Natural killer cell (primary cell): ENCODE data around the gene ATP2A2. TPM values are rescaled to one million over a fixed set of nuclear protein-coding genes. Genes with fewer than 3 reads are reported as not detected.

ENCODE experiments used
- ATAC-seq, 3 donors: fragments of 150-1000 bp in 2 of 3; fragments of 200-7000 bp in 1 of 3; cut with Tn5 transposase; 1 replicate in 1 of 3; 2 replicates in 2 of 3; pipeline ENCODE4 v1.10.0; 2021; ENCODE audit warnings: mild to moderate bottlenecking in 2 of 3, moderate library complexity in 2 of 3
- DNase-seq, 2 donors: peaks; one replicate each; pipeline versions ENCODE4 v3.0.0 to v3.0.0-alpha.2; 2013 to 2021; ENCODE audit warnings: mixed read lengths in 1 of 2
- H3K27ac ChIP-seq: one replicate; pipeline ENCODE4 v1.5.1; 2013; ENCODE audit warnings: mild to moderate bottlenecking, low read length
- H3K27me3 ChIP-seq: one replicate; pipeline ENCODE4 v1.6.1; 2013; ENCODE audit warnings: low read length; ENCODE audit not compliant: control insufficient read depth, insufficient read depth
- H3K36me3 ChIP-seq: one replicate; pipeline ENCODE4 v1.6.1; 2013; ENCODE audit warnings: low read length; ENCODE audit not compliant: control insufficient read depth, insufficient read depth
- H3K4me1 ChIP-seq: one replicate; pipeline ENCODE4 v1.6.1; 2013; ENCODE audit warnings: low read length; ENCODE audit not compliant: control insufficient read depth, insufficient read depth
- H3K4me3 ChIP-seq: one replicate; pipeline ENCODE4 v1.5.1; 2013; ENCODE audit warnings: low read length
- H3K9me3 ChIP-seq: one replicate; pipeline ENCODE4 v1.6.1; 2013; ENCODE audit warnings: low read length; ENCODE audit not compliant: control insufficient read depth, insufficient read depth
- H3K27ac Mint-ChIP-seq, 2 donors: one replicate each; pipeline ENCODE4 v1.8.0; 2022; ENCODE audit warnings: mild to moderate bottlenecking in 2 of 2, mixed read lengths in 2 of 2, moderate library complexity in 1 of 2
- H3K27me3 Mint-ChIP-seq, 2 donors: one replicate each; pipeline ENCODE4 v1.8.0; 2022; ENCODE audit warnings: low read depth in 2 of 2, mixed read lengths in 2 of 2
- H3K36me3 Mint-ChIP-seq: one replicate; pipeline ENCODE4 v1.8.0; 2022; ENCODE audit warnings: mixed read lengths
- H3K4me1 Mint-ChIP-seq, 2 donors: one replicate each; pipeline ENCODE4 v1.8.0; 2022; ENCODE audit warnings: mixed read lengths in 2 of 2
- H3K4me3 Mint-ChIP-seq: one replicate; pipeline ENCODE4 v1.8.0; 2022; ENCODE audit warnings: mild to moderate bottlenecking, moderate library complexity, mixed read lengths
- H3K9me3 Mint-ChIP-seq, 2 donors: one replicate each; pipeline ENCODE4 v1.8.0; 2022; ENCODE audit warnings: mixed read lengths in 2 of 2
- WGBS: methylation state at CpG from one replicate; pipeline ENCODE4 v1.1.7; 2013; ENCODE audit warnings: missing lambda C conversion rate; ENCODE audit not compliant: insufficient coverage; 5-methylcytosine and 5-hydroxymethylcytosine counted together
- intact Hi-C: fragments of 100-400 bp; cut with micrococcal nuclease; formaldehyde crosslinking; loops from one replicate; pipeline ENCODE4 v1.14.2; 2022
- total RNA-seq, 4 donors: library from RNA; stranded (reverse); fragments of 120-200 nt in 1 of 4; gene quantifications; one replicate each; pipeline versions ENCODE4 v1.2.3 to v1.2.4, GENCODE V29; 2013 to 2022
- TF ChIP-seq, protein P1 (sequence below): fragments of 200-600 bp; IDR thresholded peaks from one replicate; pipeline ENCODE4 v1.8.0; 2022; ENCODE audit warnings: antibody characterized with exemption

ATP2A2 gene
- total RNA-seq, 3 donors from 2014 or later (not counting 1 experiment from before 2014, with no cell fraction given), result 118 to 140 (median 123) TPM

GRCh38 chr12:110348431-110349059 lies 67.5 kb downstream of the ATP2A2 start:
- Mint-ChIP-seq H3K27ac (no peak overlapping the region), H3K36me3 (peaks cover 18% of the 10 kb centered on the region), H3K9me3 (no peaks in the 10 kb centered on the region), H3K27me3 (no peaks in the 10 kb centered on the region), H3K4me3 (no peak overlapping the region), H3K4me1 (peaks cover 14 to 17% of the 10 kb centered on the region in 2 donors)
- Histone ChIP-seq H3K27ac (no peak overlapping the region), H3K4me1 (peaks cover 14% of the 10 kb centered on the region), H3K27me3 (no peaks in the 10 kb centered on the region), H3K9me3 (no peaks in the 10 kb centered on the region), H3K4me3 (no peak overlapping the region), H3K36me3 (peaks cover 46% of the 10 kb centered on the region)
- TF ChIP-seq, protein P1, sequence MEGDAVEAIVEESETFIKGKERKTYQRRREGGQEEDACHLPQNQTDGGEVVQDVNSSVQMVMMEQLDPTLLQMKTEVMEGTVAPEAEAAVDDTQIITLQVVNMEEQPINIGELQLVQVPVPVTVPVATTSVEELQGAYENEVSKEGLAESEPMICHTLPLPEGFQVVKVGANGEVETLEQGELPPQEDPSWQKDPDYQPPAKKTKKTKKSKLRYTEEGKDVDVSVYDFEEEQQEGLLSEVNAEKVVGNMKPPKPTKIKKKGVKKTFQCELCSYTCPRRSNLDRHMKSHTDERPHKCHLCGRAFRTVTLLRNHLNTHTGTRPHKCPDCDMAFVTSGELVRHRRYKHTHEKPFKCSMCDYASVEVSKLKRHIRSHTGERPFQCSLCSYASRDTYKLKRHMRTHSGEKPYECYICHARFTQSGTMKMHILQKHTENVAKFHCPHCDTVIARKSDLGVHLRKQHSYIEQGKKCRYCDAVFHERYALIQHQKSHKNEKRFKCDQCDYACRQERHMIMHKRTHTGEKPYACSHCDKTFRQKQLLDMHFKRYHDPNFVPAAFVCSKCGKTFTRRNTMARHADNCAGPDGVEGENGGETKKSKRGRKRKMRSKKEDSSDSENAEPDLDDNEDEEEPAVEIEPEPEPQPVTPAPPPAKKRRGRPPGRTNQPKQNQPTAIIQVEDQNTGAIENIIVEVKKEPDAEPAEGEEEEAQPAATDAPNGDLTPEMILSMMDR, result no peak
- intact Hi-C loops, result no loop called here
- DNase-seq, result no peak
- WGBS, result 89% methylated on average over 7 of the region's 7 CpGs
- no peak for ATAC-seq

DNA sequence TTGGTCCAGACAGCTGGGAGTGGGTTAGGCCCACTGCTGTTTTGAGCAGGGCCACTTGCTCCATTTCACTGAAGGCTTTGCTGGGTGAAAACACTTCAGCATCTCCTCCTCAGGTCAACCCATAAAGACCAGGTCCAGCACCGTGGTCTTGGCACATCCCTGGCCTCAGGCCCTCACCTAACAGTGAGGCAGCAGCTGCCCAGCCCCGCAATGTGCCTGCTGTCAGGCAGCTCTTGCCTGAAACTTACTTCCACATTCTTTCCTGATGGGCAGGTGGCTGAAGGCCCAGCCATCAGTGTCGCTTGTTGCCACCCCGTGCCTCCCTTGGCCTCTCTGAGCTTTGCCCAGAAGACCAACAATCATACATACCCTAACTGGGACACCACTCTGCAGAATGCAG lies 68.0 kb downstream of the ATP2A2 start:
- peaks cover 18 to 21% of the 10 kb centered on the region in 2 donors for H3K4me1 Mint-ChIP-seq
- Histone ChIP-seq H3K36me3 (peaks cover 41% of the 10 kb centered on the region), H3K27ac (no peak overlapping the region), H3K4me3 (no peak overlapping the region), H3K27me3 (no peaks in the 10 kb centered on the region), H3K9me3 (no peaks in the 10 kb centered on the region), H3K4me1 (peaks cover 14% of the 10 kb centered on the region)
- peaks cover 12% of the 10 kb centered on the region for H3K36me3 Mint-ChIP-seq
- WGBS, result 54% methylated on average over 4 of the region's 4 CpGs
- H3K4me3 Mint-ChIP-seq, result no peak overlapping the region
- no peaks in the 10 kb centered on the region for H3K27me3 Mint-ChIP-seq
- intact Hi-C loops, result no loop called here
- no peak for DNase-seq
- peak in 1 of 3 donors; percentile 18 for ATAC-seq
- H3K9me3 Mint-ChIP-seq, result no peaks in the 10 kb centered on the region
- TF ChIP-seq, protein P1, result no peak
- peak overlapping the region; percentile 83 for H3K27ac Mint-ChIP-seq

- H3K9me3 ChIP-seq, result no peaks in the 10 kb centered on the region
Observed at GRCh38 chr12:110349514-110350151, 68.6 kb downstream of the ATP2A2 start.

More at GRCh38 chr12:110349514-110350151, 68.6 kb downstream of the ATP2A2 start:
- Mint-ChIP-seq H3K4me3 (no peak overlapping the region), H3K27ac (peak overlapping the region; percentile 83), H3K9me3 (no peaks in the 10 kb centered on the region), H3K27me3 (peaks cover 0 to under 1% of the 10 kb centered on the region in 2 donors), H3K4me1 (peaks cover 23 to 26% of the 10 kb centered on the region in 2 donors), H3K36me3 (peaks cover 8% of the 10 kb centered on the region)
- Histone ChIP-seq H3K36me3 (peaks cover 35% of the 10 kb centered on the region), H3K4me3 (no peak overlapping the region), H3K27me3 (no peaks in the 10 kb centered on the region), H3K4me1 (peaks cover 14% of the 10 kb centered on the region), H3K27ac (no peak overlapping the region)
- peak; percentile 75 to 86 (median 81) for ATAC-seq
- intact Hi-C loops, result loop anchor here (10.0 kb wide), 1 partner anchor 535 kb away; no protein-coding TSS in a partner anchor
- 15% methylated on average over 12 of the region's 12 CpGs for WGBS
- TF ChIP-seq, protein P1, result no peak
- peak in 1 of 2 donors; percentile 72 for DNase-seq
